KOPT-K1 (cell line): ENCODE results near the gene ROR1.

ENCODE experiments used
- H3K27ac ChIP-seq: fragments of 200-600 bp; sonication (generic); 2 replicates; pipeline ENCODE4 v1.5.1; 2016; ENCODE audit warnings: antibody characterized with exemption, mild to moderate bottlenecking, low read depth, low read length; ENCODE audit not compliant: poor library complexity, severe bottlenecking
- H3K36me3 ChIP-seq: fragments of 200-600 bp; sonication (generic); 2 replicates; pipeline ENCODE4 v1.5.1; 2017; ENCODE audit warnings: antibody characterized with exemption, mild to moderate bottlenecking, low read length, moderate library complexity; ENCODE audit not compliant: insufficient read depth
- H3K9me3 ChIP-seq: fragments of 200-600 bp; sonication (generic); 2 replicates; pipeline ENCODE4 v1.5.1; 2017; ENCODE audit warnings: antibody characterized with exemption, low read length, mild to moderate bottlenecking; ENCODE audit not compliant: insufficient read depth, poor library complexity, severe bottlenecking

The ROR1 gene

DNA sequence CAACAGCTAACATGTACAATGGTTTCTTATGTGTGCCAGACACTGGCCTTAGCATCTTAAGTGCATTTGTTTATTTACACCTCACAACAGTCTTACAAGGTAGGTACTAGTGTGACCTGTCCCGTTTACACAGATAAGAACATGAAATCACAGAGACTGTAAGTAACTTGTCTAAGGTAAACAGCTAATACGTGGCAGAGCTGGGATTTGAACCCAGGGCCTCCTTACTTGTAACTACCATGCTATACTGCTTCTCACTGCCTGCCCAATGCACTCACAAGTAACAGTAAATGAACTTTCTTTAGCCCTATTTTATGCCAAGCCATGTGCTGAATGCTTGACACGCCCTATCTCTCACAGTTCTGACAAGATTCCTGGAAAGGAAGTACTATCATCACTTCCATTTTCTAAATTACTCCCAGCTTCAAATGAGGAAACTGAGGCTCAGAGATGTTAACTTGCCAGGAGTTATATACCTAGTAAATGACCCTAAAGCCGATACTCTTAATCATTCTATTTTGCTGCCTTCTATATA, 25.7 kb upstream of the ROR1 start:
- Histone ChIP-seq H3K27ac (no peak overlapping the region), H3K36me3 (no peaks in the 10 kb centered on the region), H3K9me3 (no peaks in the 10 kb centered on the region)

DNA sequence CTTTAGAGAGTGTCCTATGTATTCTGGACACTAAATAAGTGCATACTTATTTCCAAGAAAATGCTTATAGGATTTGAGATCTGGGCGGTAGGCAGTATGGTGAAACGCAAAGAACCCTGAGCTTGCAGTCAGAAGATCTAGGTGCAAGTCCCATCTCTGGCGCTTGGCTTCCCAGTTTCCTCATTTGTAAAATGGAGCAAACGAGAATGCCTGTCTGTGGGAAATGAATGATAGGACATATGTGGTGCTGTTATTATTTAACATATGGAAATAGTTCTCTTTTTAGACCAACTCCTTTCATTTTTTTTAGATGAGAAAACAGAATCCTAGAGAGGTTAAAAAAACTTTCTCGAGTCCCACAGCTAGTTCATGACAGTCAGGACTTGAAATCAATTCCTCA, 25.2 kb upstream of the ROR1 start:
- Histone ChIP-seq H3K36me3 (no peaks in the 10 kb centered on the region), H3K9me3 (no peaks in the 10 kb centered on the region), H3K27ac (no peak overlapping the region)

DNA sequence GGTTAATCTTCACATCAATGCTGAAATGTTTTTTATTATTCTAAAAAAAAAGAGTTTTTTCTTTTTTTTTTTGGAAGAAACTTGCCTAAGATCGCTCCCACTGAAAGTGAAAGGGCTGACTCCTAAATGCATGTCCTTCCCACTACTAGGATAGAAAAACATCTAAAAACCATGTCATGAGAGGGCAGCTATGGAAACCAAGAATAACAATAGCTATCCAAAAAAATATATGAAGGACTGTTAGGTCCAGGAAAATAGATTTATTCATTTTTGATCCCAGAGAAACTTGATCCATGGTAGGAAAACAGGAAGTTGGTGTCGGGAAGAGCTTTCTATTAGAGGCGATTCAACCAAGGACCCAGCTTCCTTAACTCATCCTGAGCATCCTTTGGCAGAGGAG, 23.1 kb upstream of the ROR1 start:
- H3K27ac ChIP-seq: no peak overlapping the region
- no peaks in the 10 kb centered on the region for H3K9me3 ChIP-seq

DNA sequence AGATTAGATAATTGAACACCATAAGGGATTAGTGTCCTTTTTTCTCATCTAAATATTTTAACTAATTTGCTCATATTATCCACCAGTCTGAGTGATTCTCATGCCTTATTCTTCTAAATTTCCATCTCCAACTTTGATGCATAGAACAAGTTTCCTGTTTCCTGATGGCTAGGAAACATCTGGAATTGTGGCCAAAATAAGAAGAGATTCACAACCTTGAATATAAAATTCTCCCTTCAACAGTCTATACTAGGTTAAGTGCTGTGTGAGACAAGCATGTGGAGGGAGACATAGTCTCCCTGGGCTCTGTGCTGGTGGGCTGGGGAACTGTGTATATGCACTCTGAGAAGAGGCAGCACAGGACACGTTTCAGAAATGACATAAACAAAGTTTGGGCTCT, 21.6 kb upstream of the ROR1 start:
- Histone ChIP-seq H3K27ac (no peak overlapping the region), H3K36me3 (no peaks in the 10 kb centered on the region), H3K9me3 (no peaks in the 10 kb centered on the region)

More for the DNA sequence above, 23.1 kb upstream of the ROR1 start:
- H3K36me3 ChIP-seq: no peaks in the 10 kb centered on the region

DNA sequence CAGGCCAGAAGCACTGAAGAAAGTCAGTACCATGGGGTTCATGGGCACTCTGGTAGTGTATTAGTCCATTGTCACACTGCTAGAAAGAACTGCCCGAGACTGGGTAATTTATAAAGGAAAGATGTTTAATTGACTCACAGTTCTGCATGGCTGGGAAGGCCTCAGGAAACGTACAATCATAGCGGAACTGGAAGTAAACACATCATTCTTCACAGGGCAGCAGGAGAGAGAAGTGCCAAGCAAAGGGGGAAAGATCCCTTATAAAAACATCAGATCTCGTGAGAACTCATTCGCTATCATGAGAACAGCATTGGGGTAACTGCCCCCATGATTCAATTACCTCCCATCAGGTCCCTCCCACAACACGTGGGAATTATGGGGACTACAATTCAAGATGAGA, 20.2 kb upstream of the ROR1 start:
- H3K36me3 ChIP-seq: no peaks in the 10 kb centered on the region
- H3K27ac ChIP-seq: no peak overlapping the region
- no peaks in the 10 kb centered on the region for H3K9me3 ChIP-seq

DNA sequence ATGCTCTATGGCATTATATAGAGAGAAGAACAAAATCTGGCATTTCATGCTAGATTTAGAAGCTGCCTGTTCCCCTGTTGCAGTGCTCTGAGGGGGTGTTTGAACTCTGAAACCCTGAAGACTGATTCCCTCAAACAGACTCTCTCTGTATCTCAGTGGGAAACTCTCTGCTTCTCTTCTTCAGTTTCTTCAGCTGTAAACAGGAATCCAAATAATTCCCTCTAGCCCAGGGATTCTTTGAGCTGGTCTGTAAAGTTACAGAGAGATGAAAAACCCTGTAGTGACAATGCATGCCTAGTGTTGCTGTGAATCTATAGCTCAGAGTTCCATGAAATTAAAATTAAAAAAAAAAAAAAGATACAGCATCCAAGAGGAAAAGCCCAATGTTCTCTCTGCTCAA, 17.0 kb upstream of the ROR1 start:
- H3K9me3 ChIP-seq: no peaks in the 10 kb centered on the region
- no peak overlapping the region for H3K27ac ChIP-seq
- no peaks in the 10 kb centered on the region for H3K36me3 ChIP-seq

DNA sequence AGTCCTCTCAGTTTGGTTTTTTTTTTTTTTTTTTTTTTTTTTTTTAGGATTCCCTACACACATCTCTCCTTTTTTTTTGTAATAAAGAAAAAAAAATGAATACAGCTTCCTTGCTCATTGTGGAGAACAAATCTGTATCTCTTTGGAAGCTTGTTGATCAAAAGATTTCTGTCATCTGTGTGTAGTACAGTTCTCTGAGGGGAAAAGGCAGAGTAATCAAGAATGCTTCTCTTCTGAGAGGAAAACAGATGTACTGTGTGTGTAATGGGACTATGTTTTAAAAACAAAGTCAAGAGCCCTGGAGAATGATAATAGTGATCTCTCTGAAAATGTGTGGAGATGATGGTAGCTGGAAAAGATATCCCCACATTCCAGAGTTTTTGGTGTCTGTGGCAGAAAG, 16.5 kb upstream of the ROR1 start:
- no peaks in the 10 kb centered on the region for H3K9me3 ChIP-seq
- no peak overlapping the region for H3K27ac ChIP-seq
- H3K36me3 ChIP-seq: no peaks in the 10 kb centered on the region

DNA sequence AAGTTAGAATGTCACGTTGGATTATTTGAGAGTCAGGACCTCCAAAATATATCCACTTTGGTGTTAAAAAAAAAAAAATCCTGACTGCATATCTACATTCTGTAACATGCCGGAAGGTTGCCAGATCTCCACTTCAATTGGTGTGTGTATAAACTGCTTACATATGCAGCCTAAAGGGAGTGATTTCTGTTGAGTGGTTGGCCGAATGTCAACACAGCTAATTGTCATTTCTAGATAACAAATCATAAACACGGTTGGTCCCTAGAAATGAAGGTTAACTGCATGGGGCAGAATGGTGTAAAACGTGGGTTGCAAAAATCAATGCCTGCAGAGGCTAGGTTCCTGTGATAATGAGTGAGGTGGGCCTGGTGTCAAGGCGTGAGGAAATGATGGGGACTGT, 15.0 kb upstream of the ROR1 start:
- no peaks in the 10 kb centered on the region for H3K9me3 ChIP-seq
- no peak overlapping the region for H3K27ac ChIP-seq
- H3K36me3 ChIP-seq: no peaks in the 10 kb centered on the region

DNA sequence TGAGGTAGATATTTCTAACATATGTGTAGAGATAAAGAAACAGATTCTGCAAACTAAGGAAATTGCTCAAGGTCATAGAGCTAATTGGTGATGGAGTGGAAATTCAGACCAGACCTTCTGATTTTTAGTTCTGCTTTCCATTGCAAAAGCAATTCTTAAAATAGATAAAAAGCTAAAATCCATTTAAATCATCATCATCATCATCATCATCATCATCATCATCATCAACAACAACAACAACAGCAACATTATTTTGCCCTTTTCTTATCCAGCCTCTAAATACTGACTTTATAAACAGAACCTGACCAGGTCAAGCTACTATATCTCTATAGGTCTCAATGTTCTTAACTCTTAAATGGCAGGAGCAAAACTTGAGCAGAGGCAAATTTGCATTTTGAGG, 14.0 kb upstream of the ROR1 start:
- H3K27ac ChIP-seq: no peak overlapping the region

DNA sequence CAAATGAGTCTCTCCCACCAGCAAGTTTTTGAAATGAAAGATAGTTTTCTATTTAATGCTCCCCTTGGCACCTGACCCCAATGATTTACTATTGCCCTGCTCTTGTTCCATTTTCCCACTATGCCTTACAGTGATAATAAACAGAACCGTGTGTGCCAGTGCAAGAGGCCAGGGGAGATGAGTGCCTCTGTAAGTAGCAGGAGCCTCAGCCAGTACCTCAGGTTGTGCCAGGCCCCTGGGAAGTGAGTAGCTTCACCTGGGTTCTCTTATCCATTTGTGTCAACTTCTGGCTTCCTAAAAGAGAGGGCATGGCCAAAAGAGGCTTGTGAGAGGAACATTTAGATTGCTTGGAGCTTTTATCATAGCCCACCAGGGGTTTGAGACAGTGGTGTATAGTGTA, 3.4 kb upstream of the ROR1 start:
- Histone ChIP-seq H3K9me3 (peaks cover 9% of the 10 kb centered on the region), H3K36me3 (no peaks in the 10 kb centered on the region), H3K27ac (no peak overlapping the region)

More for the DNA sequence above, 14.0 kb upstream of the ROR1 start:
- H3K9me3 ChIP-seq: no peaks in the 10 kb centered on the region
- H3K36me3 ChIP-seq: no peaks in the 10 kb centered on the region

DNA sequence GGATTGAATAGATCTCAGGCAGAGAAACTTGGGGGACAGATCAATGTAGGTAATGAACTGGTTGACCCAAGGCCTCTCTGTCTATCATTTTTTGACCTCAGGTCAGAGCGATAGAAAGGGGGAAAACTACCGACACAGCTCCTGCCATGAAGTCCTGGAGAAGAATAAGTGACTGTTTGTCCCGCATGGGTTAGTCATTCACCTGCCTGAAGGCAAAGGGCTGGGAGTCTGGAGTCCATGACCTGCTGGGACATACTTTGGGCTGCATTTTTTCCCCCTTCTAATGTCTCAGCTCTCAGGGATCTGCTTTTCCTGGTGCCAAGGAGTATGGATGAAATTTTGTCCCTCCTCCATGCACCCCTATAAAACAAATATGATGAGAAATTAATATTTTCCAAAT, 1.6 kb upstream of the ROR1 start:
- Histone ChIP-seq H3K36me3 (no peaks in the 10 kb centered on the region), H3K9me3 (peaks cover 9% of the 10 kb centered on the region), H3K27ac (no peak overlapping the region)

DNA sequence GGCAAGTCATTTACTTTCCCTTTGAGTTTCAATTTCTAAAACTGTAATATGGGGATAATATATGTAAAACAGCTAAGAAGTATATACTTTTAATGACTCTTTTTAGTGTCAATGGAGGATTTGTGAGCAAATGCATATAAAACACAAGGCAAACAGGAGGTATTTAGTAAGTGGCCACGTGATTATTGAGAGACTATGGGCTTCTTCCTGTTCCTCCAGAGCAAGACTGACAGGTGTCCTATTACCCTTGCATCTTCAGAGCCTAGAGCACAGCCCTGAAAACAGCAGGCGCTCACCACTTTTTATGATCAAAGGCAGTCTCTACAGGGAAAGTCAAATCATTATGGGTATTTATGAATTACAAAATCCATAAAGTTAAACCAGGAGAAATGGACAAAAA, 941 bp upstream of the ROR1 start:
- peaks cover 9% of the 10 kb centered on the region for H3K9me3 ChIP-seq
- H3K27ac ChIP-seq: no peak overlapping the region

DNA sequence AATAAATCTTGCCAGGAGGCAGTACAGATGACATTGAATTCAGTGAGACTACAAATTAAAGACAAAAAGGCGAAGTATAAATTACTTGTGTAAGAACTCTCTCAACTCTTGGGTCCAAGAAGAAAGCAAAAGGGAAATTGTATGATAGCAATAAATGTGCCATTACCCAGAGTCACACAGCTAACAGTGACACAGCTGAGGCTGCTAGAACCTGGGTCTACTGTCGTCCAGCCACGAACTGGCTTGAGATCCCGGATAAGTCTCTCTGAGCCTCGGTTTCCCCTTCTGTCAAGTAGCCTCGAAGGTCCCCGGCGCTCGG, 362 bp upstream of the ROR1 start:
- peaks cover 9% of the 10 kb centered on the region for H3K9me3 ChIP-seq
- H3K36me3 ChIP-seq: no peaks in the 10 kb centered on the region
- no peak overlapping the region for H3K27ac ChIP-seq

More for the DNA sequence above, 941 bp upstream of the ROR1 start:
- H3K36me3 ChIP-seq: no peaks in the 10 kb centered on the region

DNA sequence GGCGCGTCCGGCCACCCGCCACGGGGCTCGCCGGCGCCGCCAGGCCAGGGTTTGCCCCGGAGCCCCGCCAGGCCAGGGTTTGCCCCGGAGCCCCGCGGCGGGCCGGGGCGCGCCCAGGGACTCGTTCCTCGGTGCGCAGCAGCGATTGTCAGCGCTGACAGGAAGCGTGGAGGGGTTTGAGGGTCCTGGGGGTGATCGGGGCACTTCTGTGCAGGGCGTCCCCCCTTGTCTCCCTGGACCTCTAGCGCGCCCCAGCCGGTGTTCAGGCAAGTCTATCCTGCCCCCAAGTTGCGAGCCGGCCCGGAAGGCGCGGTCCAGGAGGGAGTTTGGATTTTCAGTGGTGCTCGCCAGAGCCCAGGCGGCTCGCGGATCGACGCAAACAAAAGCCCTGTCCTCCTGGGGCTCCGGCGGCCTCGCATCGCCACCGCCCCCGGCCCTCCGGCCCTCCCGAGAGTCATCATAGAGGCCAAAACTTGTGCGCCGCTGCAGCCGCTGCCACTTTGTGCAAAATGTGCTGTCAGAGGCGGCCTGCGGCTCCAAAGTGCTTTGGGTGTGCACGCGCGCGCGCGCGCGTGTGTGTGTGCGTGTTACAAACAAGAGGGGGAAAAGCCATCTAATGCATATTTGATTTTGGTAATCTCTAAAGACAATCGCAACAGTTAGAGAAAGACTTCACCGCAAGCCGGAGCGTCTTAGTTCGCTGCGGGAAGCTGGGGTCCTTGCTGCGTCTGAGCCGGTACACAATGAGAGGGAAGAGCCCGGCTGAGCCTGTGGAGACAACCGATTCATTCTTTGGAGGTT, 1.0 kb downstream of the ROR1 start:
- Histone ChIP-seq H3K27ac (no peak overlapping the region), H3K9me3 (peaks cover 9% of the 10 kb centered on the region), H3K36me3 (no peaks in the 10 kb centered on the region)

DNA sequence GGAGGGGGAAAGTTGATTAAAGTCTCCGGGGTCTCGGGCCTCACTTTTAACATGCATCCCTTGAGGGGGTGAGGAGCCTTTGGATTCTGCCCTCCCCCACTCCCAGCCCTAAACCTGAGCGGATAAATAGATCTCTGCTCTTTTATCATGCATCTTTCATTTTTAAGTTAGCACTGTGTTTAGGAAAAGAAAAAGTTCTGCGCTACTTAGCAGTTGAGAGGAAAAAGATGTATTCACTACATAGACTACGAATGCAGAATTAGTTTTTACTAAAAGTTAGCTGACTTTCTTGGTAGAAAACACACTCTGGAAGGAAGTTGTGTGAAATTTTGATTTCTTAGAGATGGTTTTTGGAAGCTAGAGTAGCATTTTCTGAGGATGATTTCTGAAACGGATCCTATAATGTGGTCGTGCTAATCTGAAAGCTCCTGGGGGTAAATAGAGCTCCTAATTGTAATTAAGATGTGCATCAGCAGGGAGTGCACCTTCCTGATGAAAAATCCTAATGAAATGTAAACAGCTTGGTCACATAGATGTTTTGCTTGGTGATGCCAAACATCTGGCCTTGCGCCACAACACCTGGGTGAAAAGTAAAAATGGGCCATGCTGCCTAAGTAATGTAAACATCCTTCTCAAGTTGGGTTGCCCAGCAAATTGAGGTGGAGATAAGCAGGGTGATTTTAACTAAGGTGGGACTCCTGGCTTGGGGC, 1.8 kb downstream of the ROR1 start:
- Histone ChIP-seq H3K27ac (no peak overlapping the region), H3K36me3 (no peaks in the 10 kb centered on the region)

DNA sequence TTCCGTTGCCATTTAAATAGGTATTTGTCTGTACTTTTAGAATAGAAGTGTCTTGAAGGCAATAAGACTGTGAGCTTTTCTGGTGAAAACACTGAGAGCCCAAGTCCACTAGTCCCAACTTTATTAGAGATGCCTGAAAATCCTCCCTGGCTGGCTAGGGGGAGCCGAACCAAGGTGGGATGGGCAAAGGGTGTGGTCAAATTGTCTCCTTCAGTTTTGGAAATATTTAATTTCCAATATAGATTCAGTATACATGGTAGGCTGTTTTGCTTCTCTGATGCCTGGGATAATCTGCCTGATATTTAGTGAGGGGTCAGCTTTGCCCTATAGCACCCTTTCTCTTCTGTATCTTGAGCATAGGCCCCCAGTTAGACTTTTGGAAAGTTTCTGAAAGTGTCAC, 3.5 kb downstream of the ROR1 start:
- Histone ChIP-seq H3K27ac (no peak overlapping the region), H3K36me3 (no peaks in the 10 kb centered on the region), H3K9me3 (peaks cover 9% of the 10 kb centered on the region)

More for the DNA sequence above, 1.8 kb downstream of the ROR1 start:
- H3K9me3 ChIP-seq: peaks cover 9% of the 10 kb centered on the region
